LNCaP clone FGC (cell line): ENCODE data around the gene EFNA5.

ENCODE experiments used
- DNase-seq: peaks from one replicate; pipeline ENCODE4 v3.0.0-alpha.2; 2011; ENCODE audit warnings: low read depth
- H3K4me3 ChIP-seq: 2 replicates; pipeline ENCODE4 v1.5.1; 2011; ENCODE audit warnings: mild to moderate bottlenecking, low read depth, low read length, control low read depth
- TF ChIP-seq, protein P1 (sequence below): IDR thresholded peaks from 2 replicates; pipeline ENCODE4 v1.5.1; 2012; ENCODE audit warnings: mild to moderate bottlenecking; ENCODE audit not compliant: control insufficient read depth, insufficient read depth; ENCODE audit errors: extremely low read depth

EFNA5 gene

DNA sequence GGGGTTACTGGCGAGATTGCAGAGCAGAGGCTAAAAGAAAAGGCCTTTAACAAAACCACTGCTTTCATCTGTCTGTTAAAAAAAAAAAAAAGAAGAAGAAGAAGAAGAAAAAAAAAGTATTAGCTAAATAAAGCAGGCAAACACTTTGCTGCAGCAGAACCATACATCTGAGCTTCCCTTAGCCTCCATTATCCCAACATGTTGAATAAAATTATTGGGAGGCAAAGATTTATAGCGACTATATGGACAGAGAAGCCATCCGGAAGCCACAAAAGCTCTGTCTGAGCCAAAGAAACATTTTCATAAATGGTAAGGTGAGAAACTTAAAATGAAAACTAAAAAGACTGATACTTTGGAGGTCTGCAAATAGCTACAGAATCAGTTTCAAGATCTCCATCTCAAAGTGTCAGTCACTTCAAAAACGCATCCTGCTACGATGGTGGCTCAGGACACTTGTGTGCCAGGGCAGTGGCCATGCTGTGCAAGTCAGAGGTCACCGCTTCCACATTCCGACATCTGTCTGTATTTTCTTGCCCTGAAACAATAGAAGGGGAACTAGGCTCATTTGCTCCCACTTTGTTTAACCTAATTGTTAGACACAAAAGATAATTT, 9.6 kb downstream of the EFNA5 start:
- DNase-seq, result no peak
- TF ChIP-seq, protein P1, sequence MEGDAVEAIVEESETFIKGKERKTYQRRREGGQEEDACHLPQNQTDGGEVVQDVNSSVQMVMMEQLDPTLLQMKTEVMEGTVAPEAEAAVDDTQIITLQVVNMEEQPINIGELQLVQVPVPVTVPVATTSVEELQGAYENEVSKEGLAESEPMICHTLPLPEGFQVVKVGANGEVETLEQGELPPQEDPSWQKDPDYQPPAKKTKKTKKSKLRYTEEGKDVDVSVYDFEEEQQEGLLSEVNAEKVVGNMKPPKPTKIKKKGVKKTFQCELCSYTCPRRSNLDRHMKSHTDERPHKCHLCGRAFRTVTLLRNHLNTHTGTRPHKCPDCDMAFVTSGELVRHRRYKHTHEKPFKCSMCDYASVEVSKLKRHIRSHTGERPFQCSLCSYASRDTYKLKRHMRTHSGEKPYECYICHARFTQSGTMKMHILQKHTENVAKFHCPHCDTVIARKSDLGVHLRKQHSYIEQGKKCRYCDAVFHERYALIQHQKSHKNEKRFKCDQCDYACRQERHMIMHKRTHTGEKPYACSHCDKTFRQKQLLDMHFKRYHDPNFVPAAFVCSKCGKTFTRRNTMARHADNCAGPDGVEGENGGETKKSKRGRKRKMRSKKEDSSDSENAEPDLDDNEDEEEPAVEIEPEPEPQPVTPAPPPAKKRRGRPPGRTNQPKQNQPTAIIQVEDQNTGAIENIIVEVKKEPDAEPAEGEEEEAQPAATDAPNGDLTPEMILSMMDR, result no peak
- H3K4me3 ChIP-seq, result peak overlapping the region; percentile 41

DNA sequence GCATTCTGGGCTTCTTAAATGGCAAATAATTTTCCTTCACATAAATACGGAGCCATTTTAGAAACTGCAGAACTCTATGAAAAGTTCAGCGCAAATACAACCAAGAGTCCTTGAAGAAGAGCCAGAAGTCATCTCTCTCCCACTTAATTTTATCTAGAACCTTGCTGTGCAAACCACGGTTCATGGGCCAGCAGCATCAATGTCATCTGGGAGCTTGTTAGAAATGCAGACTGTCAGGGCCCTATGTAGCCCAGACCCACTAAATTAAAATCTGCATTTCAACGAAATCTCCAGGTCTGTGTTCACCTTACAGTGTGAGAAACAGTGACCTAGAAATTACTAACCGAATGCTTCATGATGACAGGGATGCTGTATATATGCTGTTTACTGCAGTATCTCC, 12.2 kb downstream of the EFNA5 start:
- TF ChIP-seq, protein P1, result no peak
- H3K4me3 ChIP-seq, result 0 out of 2 replicates have a peak overlapping the region, but pooled peaks have one; percentile 13
- DNase-seq, result no peak

DNA sequence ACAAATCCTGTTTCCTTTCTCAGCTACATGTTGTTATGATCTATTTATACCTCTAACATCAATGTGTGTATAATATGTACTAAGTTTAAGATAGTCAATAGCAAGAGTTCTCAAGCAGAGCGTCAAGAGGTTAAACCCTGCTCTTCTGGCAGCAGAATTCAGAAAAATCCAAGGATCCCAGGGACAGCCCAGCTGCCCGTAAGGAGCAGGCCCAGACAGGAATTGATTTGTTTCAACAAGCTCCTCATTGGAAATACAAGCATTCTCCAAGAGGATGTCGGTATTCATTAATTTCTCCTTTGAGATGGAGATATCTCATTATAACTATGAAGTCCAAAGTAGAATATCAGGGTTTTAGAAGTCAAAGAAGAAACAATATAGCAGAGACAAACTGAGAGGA, 14.9 kb downstream of the EFNA5 start:
- DNase-seq, result no peak
- TF ChIP-seq, protein P1, result no peak
- no peak overlapping the region for H3K4me3 ChIP-seq

DNA sequence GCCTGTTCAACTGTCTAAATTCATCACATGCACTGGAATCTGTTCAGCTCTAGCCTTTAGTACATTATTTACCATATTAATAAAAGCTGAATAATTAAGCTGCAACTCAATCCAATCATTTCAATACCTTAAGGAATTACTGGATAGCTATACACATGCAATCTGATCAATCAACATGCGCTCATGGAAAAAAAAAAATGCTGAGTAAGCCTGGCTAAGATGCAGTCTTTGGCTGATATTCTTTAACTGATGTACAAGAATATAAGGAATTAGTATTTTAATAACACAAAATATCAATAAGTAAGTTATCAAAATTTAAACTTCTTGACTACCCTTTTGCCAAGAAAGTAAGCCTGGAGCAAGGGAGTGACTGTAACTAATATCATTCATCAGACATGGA, 15.9 kb downstream of the EFNA5 start:
- TF ChIP-seq, protein P1, result no peak
- no peak for DNase-seq

DNA sequence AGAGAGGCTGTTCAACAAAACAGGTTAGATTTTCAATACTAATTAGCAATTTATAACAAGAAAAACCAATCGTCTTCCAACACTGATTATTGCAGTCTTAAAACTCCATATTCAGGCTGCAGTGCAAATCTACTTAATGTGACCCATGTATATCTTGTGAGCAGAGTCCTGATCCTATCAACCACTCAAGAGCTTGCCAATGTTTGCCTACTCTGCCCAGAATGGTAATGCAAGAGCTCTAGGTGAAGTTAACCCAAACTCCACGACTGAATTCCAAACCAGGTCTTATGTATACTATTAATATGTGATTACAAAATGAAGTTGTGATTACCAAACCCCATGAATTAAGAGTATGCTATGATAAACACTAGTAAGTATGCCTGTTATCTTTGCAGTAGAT, 17.1 kb downstream of the EFNA5 start:
- TF ChIP-seq, protein P1, result no peak
- H3K4me3 ChIP-seq, result peak overlapping the region; percentile 10; the same call in 1 of the 2 replicates
- DNase-seq, result peak; percentile 73

More for the DNA sequence above, 15.9 kb downstream of the EFNA5 start:
- no peak overlapping the region for H3K4me3 ChIP-seq

DNA sequence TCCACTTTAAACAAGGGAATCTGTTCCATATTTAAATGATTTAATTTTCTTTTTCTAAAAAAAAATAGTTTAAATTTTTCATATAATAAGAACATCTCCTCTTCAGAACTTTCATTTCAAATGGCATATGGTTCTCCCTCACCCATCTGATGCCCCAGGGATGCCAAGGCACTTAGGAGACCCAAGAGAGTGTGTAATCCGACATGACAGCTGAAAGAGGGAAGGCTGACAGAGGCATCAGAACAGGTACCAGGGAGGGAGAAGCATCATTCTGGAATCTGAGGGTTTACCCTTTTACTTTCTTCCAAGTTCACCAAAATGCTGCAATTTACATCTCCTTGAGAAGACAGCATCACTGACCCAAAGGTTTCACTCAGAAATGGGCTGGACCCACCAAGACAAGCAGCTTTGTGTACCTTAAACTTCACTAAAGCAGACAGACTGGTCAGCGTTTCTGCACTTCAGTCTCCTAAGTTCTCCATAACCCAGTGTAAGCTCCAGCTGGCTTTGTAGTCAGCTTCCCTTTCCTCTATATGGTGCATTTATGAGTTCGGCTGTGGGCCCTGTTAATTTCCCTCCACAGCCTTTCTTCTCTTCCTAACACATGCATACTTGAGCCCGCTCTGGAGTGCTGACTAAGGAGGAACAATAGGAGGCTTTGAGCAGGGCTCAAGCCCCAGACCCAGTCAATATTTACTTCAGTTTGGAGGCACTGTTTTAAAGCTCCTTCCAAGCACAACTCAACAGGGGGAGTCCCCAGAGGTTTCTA, 17.7 kb downstream of the EFNA5 start:
- TF ChIP-seq, protein P1, result no peak
- no peak for DNase-seq
- H3K4me3 ChIP-seq, result 0 out of 2 replicates have a peak overlapping the region, but pooled peaks have one; percentile 0

DNA sequence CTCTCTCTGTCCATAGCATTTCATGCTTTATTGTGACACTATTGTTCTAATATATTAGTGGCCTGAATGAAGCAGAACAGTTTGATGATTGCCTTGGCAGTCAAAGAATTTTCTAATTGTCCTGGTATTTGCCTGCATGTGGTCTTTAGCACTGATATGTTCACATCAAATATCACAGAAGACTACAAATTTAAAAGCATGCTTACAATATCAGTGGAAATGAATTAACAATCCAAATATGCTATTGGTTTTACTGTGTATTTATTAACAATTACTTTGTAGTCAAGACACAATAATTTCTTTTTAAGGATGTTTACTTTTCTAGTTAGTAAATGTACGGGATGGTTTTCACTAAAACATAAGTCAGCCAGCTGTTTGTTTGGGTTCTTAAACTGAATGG, 18.3 kb downstream of the EFNA5 start:
- TF ChIP-seq, protein P1, result no peak
- DNase-seq, result no peak
- H3K4me3 ChIP-seq, result no peak overlapping the region
